Measurements from ENCODE around the gene UBE2U.
"Not testable (repeated sequence)": the region's sequence is repeated elsewhere in the genome, so short reads cannot be mapped to it uniquely, and the experiment has no call there.

Gene UBE2U

DNA sequence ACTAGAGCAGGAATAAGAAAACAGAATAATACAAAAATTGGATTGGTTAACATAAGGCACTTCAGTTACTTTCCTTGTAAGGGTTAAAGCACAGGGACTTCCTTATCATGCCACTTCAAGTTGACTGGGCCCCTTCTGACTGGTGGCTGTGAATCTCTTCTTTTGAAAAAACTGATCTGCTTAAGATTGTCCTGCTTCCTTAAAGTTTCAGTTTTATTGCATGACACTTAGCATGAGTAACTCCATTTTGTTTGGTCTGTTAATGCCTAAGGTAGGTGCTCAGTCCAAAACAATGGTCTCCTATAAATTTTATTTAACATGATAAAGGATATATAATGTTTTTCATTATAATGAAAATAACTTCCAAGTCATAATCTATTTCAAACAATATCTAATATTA is 37.6 kb downstream of the UBE2U start:
- no peak for DNase-seq

DNA sequence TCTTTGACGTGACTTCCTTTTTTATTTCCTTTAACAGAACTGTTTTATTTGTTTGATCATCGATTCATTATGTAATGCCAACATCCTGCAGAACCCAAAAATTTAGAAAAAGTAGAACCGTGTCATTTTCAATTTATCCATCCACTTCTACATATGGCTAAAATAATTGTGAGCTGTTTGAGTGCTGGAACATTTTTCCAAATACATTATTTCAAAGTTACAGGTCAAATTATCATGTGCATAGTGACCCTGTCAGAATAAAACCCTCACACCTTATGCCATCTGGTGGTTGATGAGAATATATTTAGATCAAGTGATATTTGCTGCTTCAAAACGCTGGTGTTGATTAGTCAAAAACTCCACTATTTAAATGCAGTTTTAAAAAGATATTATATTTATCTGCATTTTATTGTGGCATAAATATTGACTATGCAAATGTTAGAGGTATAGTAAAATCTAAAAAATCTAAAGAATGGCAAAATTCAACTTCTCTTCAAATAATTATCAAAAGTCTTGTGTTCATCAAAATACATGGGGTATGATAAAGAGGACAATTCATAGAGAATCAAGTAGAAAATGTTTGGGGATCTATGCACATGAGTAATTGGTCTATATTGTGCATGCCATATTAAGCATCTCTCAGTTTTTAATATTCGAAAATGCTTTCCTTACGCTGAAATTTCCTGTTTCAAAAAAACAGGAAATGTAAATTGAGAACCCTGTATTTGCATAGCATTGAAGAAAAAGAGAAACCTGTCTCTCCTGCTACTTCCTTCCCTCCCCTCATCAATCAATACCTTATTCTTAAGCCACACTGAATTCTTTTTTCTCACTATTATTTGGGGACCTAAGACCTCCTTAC is 39.7 kb downstream of the UBE2U start:
- DNase-seq: peak; percentile 14 to 18

DNA sequence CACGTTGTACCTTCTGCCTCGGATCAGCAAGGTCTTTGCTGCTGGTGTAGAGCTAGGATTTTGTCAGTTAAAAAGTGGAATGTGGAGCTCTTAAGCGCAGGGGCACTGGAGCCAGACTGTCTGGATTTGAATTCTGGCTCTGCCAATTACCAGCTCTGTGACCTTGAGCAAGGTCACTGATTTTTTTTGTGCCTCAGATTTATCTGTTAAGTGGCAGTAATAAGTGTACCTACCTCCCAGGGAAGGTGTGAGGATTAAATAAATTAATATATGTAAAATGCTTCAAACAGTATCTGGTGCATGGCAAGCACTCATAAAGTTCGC is 40.3 kb downstream of the UBE2U start:
- DNase-seq: no peak

DNA sequence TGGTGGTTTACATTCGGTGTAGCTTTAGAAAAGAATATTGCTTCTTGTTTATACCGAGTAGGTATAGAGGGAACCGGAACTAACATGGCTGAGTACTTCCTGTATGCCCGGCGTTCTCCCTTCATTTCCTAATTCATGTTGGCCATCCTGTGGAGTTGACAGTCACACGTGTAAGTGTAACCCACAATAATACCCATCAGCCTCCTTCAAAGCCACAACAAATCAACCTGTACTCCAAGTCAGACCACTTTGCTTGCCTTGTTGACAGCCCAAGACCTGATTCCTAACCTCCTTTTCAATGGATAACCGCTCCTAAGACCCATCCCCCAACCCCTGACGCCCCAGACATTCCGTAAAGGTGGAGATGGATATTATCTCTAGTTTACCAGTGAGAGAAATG is 42.1 kb downstream of the UBE2U start:
- no peak for DNase-seq

DNA sequence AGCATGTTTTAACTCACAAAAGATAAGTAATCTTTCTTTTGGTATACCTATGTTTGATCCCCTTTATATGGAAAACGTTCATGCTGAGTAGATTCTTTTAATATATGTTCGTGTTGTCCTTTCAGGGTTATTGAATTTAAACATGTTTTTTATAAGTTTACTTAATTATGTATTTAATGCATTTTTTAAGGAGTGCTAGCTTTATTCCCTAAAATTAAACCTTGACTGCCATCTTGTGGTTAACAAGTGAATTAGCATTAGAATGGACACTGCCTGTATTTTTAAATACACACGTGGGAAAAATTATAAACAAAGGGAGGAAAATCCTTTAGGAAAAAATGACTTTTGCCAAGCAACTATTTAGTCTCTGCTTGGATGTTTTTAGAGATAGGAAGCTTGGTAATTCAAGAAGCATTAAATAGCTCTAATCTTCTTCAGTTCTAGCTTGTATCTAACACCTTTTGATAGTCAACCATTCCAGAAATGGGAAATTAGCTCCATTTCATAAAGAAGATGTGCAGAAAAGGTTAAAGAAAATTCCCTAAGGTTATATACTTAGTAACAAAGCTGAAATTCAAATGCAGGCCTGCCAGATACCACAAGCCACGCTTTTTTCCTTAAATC is 43.0 kb downstream of the UBE2U start:
- peak; percentile 37 to 61 for DNase-seq

DNA sequence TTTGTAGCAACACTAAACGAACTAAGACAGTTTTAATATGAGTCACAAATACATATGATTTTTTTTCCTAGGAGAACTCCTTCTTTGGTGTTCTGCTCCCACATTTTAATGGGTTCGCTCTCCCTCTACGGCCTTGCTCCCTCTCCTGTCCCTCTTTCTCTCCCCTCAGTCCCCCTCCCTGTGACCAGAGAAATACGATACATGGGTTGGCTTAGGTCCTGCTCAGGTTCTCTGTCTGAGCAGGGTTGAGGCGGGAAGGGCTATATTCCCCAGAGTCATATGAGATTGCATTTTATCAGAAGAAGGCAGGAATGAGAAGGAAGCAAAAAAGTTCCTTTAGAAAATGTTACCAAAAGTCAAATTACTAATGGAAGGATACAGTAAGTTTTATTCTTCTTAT is 44.6 kb downstream of the UBE2U start:
- DNase-seq: no peak

DNA sequence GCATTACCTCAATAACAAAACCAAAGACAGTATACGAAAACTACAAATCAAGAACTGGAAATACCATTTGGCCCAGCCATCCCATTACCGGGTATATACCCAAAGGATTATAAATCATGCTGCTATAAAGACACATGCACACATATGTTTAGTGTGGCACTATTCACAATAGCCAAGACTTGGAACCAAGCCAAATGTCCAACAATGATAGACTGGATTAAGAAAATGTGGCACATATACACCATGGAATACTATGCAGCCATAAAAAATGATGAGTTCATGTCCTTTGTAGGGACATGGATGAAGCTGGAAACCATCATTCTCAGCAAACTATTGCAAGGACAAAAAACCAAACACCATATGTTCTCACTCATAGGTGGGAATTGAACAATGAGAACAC is 47.0 kb downstream of the UBE2U start:
- not testable (repeated sequence) for DNase-seq

DNA sequence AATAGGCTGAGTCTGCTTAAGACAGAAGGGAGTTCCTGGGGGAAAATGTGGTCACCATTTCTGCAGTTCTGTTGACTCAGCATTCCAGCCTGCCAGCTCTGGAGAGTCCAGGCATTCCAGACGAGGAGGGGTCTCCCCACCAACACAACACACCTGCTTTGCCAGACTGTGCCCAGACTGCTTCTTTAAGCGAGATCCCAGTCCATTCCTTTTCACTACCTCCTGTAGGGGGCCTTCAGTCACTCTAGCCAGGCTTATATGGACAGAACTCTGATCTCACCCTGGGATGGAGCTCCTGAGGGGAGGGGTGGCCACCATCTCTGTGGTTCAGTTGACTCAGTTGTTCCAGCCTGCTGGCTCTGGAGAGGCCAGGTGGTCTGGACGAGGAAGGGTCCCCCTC is 48.5 kb downstream of the UBE2U start:
- DNase-seq: no peak

DNA sequence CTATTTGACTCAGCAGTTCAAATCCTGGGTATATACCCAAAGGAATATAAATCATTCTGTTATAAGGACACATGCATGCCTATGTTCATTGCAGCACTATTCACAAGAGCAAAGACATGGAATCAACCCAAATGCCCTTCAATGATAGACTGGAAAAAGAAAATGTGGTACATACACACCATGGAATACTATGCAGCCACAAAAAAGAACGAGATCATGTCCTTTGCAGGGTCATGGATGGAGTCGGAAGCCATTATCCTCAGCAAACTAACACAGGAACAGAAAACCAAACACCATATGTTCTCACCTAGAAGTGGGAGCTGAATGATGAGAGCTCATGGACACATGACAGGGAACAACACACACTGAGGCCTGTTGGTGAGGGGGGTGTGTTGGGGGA is 53.8 kb downstream of the UBE2U start:
- DNase-seq: not testable (repeated sequence)

DNA sequence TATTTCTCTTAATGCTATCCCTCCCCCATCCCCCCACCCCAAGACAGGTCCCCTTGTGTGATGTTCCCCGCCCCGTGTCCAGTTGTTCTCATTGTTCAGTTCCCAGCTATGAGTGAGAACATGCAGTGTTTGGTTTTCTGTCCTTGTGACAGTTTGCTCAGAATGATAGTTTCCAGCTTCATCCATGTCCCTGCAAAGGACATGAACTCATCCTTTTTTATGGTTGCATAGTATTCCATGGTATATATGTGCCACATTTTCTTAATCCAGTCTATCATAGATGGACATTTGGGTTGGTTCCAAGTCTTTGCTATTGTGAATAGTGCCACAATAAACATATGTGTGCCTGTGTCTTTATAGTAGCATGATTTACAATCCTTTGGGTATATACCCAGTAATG is 55.0 kb downstream of the UBE2U start:
- DNase-seq: not testable (repeated sequence)

DNA sequence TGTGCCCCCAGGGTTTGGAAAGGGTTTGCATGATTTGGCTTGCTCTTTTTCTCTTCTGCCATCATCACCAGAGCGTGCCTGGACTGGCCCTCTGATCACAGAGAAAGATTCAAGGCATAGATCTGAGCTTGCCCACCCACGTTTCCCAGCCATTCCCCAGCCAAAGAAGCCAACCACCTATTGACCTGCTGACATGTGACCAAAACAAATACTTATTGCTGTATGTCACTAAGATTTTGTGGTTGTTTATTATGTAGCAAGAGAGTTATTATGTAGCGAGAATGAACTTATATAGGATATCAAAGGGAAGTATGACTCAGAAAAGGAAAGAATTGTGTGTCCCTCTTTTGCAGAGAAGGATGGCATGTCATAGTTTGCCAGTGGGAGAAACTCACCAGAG is 59.9 kb downstream of the UBE2U start:
- DNase-seq: no peak

DNA sequence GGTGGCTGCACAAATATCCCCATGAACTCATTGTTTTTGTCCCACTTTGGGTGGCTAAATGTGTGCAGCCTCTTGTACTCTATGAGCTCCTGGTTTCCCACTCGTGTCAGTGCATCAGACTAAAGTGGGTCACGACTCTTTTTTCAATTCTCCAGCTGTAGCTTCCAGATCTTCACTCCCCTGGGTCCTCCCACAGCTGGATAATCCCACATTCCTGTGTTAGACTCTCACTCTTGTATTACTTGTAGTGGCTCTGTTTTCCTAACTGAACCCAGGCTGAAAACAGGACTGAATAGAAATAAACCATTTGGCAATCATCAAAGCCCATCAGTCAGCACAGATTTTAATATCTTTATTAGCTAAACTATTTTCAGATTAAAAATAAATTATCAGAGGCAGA is 60.4 kb downstream of the UBE2U start:
- DNase-seq: no peak

DNA sequence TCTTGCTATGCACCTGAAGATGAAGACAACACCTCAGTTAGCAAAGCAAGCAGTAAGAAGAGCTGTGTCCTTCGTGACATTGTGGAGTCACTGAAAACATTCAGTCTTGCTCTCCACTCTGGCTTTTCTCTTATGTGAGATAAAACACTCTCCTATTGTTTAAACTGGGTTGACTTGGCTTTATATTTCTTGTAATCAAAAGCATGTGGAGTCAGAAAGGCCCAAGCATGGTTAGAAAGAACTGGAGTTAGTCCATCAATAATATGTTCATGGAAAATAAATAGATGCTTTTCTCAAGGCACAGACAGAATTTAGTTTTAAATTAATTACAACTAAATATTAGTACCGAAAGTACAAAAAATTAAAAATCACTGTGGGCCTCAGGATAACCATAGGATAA is 61.7 kb downstream of the UBE2U start:
- DNase-seq: no peak

DNA sequence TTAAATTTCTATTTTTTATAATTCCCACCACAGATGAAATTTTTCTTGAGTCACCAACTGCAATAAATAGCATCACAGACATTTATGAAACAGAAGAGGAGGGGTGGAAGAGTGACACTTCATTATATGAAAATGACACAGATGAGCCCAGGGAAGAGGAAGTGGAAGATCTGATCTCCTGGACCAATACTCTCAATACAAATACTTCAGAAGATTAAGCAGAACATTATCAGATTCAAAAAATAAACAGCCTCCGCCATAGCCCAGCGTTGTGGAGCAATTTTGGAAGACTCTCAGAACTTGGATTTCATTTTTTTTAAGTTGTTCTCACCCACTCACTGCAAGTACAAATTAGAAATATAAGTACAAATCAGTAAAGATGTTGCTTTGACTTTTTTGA is 63.6 kb downstream of the UBE2U start:
- DNase-seq: no peak

DNA sequence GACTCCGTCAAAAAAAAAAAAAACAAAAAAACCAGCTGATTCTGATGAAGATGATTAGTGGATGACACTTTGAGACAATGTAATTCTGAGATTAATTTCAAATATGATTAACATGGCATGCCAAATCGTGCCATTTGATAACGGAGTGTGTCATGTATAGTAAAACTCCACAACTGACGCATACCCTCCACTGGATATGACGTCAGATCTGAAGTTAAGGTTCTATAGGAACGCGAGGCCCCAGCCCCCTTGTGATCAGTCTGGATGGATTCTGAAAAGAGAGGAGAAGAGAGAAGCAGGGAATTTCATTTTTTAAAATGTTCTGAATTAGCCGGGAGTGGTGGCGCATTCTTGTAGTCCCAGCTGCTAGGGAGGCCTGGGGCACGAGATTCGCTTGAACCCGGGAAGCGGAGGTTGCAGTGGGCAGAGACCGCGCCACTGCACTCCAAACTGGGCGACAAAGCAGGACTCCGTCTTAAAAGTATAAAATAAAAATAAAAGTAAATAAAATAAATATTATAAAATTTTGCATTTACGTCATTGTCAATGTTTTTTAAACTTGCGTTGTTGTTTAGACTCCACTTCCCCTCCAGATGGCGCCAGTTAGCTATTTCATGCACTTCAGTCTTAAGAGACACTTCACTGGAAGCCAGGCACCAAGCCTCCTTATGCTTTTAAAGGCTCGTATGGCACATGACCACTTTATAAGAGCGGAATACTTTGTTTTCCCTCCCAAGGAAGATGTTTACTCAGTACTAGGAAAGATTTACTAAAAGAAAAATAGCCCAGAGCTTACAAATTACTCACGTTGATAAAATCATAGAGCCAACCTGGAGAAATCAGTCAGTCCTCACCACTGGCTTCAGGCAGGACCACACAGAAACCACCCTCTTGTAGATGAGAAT is 65.5 kb downstream of the UBE2U start:
- peak; percentile 44 to 82 for DNase-seq

DNA sequence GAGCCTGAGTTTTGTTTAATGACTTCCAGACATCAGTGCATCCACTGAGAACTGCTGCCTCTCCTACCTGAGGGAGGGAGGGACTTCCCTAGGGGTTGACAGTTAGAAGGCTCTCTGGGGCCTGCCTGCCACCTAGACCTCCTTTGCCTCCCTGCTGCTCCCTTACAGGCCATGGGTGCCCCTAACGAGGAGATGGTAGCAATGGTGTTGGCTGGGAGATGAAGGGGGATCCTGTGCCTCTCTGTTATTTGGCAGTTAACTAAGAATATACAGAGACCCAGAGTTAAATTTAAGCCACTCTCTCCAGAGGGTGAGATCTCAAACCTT is 66.1 kb downstream of the UBE2U start:
- no peak for DNase-seq

DNA sequence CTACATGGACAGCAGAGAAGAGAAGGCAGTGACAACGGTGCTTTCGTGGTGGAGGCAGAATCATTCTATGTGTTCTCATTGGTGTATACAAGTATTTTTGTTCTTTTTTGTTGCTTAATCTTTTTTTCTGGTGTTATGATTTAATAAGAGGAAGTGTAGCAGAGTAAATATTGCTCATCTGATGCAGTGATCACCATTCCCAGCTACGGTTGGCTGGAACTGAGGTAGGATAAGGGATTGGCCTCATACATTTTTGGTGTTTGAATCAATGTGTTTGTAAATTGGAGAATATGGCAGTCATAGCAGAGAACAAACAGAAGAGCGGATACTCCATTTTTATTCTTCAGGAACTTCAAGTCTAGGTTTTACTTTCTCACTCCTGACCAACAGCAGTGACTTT is 76.6 kb downstream of the UBE2U start:
- DNase-seq: no peak

DNA sequence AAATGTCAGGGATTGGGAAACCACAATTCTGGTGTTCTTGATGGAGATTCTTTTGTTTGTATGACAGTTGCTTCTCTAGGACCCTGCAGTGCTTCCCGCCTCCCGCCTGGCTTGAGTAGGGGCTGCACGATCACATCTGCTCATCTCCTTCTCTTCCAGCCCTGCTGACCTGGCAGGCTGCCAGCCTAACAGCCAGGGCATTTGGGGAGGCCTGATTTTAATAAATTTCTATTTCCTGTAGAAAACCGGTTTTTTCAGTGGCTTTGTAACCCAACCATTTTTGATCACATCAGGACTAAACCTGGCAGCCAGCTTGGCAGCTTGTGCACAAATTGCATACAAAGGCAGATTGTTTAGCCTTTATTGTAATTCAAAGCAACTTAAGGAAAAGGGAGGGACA is 78.9 kb downstream of the UBE2U start:
- DNase-seq: no peak

DNA sequence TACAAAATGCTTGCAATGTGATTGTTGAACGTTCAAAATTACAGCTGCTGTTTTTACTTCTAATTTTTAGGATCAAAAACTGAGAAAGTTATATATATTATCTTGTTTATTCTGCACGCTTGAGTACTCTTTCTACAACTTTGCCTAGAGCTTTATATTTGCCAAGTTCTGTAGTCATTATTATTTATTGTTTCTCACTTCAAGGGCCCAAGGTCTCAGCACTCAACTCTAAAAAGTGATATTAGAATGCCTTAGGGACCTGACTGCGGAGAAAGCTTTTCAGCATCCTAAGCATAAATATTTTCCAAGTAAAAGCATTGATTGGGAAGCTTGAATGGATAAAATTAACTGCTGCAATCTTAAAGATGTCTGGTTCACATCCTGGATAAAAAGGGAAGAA is 83.6 kb downstream of the UBE2U start:
- no peak for DNase-seq

DNA sequence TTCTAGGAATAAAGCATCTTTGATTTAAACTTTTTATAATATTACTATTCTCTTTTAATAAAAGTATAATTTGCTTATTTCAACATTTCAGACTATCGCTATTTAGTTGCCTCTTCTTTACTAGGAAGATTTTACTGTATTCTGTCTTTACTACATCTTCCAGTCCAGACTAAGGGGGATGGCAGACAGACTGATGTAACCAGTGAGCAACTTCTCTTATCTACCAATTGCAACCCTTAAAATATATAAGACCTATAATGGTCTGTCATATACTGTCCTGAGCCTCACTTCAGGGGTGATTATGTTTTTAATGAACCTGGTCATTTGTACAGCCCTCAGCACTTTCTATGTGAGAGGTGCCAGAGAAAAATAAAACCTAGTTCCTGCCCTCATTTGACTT is 87.0 kb downstream of the UBE2U start:
- no peak for DNase-seq

DNA sequence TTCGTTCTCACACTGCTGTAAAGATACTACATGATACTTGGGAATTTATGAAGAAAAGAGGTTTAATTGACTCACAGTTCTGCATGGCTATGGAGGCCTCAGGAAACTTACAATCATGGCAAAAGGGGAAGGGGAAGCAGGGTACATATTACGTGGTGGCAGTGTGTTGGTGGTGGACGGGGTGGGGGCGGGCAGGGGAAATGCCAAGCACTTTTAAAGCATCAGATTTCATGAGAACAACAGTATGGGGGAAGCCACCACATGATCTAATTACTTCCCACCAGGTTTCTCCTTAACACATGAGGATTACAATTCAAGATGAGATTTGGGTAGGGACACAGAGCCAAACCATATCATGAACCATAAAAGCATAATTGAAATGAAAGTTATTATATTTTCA is 88.5 kb downstream of the UBE2U start:
- DNase-seq: peak in 1 of 2 donors; percentile 26

DNA sequence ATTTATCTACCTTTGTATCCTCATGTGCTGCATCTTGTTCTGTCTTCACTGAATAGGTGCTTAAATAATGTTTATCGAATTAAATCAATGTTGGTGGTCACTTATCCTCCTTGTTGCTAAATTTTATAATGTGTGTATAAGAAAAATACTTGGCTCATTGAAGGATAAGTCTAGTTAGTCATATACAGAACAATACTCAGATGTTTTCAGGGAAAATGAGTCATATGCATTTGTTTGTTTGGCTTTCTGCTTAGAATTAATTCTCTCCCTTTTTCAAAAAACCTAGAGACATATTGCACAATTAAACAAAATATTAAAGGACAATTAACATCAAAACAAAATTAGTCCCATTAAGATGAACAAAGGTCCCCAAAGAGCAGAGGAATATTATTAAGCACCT is 89.0 kb downstream of the UBE2U start:
- DNase-seq: no peak

DNA sequence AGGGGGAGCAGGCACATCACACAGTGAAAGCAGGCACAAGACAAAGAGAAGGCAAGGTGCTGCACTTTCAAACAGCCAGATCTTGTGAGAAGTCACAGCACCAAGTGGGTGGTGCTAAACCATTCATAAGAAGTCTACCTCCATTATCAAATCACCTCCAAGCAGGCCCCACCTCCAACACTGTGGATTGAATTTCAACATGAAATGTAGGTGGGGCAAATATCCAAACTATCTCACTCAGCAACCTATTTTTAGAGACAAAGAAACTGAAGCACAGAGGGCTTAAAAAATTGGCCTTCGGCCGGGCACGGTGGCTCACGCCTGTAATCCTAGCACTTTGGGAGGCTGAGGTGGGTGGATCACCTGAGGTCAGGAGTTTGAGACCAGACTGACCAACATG is 90.4 kb downstream of the UBE2U start:
- no peak for DNase-seq

DNA sequence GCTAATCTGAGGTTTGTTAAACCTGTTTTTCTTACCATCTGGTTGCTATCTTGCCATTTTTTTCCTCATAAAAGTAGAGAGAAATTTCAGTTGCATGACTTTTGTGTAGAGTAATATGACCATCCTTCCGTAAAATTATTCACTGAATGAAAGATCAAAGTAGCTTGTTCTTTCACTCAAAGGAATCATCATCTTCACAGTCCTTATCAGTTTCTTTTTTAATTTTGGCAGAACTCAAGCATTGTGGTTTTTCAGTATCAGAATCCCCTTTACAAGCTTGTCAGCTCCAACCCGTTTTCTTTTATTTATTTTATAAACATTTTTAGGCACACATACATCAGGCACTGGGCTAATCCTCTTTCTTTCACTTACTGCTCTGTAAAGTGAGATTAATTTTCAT is 91.7 kb downstream of the UBE2U start:
- no peak for DNase-seq
